GM06990 (cell line): ENCODE measurements around the gene KRT26.

Experiments used
- DNase-seq: peaks from one replicate; pipeline ENCODE4 v3.0.0-alpha.2; 2011; ENCODE audit not compliant: insufficient read length; ENCODE audit errors: extremely low read depth
- H3K27me3 ChIP-seq: replicated peaks from 2 replicates; pipeline ENCODE4 v1.6.0; 2011; ENCODE audit warnings: low read length; ENCODE audit not compliant: control insufficient read depth, insufficient read depth
- H3K36me3 ChIP-seq: 2 replicates; pipeline ENCODE4 v1.5.1; 2011; ENCODE audit warnings: low read length; ENCODE audit not compliant: control insufficient read depth, insufficient read depth
- H3K4me3 ChIP-seq: replicated peaks from 2 replicates; pipeline ENCODE4 v1.5.1; 2011; ENCODE audit warnings: low read depth, mild to moderate bottlenecking, control low read depth, low read length
- TF ChIP-seq, protein P1 (sequence below): IDR thresholded peaks from 2 replicates; pipeline ENCODE4 v1.5.1; 2011; ENCODE audit warnings: low read length, control low read depth, mild to moderate bottlenecking, inconsistent platforms; ENCODE audit not compliant: insufficient read depth, poor library complexity, severe bottlenecking

Gene KRT26

DNA sequence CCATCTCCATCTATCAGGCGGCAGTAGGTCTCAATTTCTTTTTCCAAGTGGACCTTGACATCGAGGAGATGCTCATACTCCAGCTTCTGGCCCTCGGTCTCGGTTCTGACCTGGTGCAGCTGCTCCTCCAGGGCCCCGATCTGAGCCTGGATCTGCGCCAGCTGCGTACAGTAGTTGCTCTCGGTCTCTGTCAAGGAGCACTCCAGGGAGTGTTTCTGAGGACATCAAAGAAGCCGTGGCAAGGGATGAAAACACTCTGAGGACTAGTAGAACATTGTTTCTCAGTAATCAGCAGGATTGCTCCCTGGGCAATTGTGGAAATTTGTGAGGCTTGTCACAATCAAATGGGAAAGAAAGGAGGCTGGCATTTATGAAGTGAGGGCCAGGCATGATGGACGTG, 21.8 kb upstream of the KRT26 start:
- DNase-seq: no peak
- Histone ChIP-seq H3K36me3 (no peaks in the 10 kb centered on the region), H3K4me3 (no peak overlapping the region), H3K27me3 (no peaks in the 10 kb centered on the region)
- TF ChIP-seq, protein P1, sequence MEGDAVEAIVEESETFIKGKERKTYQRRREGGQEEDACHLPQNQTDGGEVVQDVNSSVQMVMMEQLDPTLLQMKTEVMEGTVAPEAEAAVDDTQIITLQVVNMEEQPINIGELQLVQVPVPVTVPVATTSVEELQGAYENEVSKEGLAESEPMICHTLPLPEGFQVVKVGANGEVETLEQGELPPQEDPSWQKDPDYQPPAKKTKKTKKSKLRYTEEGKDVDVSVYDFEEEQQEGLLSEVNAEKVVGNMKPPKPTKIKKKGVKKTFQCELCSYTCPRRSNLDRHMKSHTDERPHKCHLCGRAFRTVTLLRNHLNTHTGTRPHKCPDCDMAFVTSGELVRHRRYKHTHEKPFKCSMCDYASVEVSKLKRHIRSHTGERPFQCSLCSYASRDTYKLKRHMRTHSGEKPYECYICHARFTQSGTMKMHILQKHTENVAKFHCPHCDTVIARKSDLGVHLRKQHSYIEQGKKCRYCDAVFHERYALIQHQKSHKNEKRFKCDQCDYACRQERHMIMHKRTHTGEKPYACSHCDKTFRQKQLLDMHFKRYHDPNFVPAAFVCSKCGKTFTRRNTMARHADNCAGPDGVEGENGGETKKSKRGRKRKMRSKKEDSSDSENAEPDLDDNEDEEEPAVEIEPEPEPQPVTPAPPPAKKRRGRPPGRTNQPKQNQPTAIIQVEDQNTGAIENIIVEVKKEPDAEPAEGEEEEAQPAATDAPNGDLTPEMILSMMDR: no peak

DNA sequence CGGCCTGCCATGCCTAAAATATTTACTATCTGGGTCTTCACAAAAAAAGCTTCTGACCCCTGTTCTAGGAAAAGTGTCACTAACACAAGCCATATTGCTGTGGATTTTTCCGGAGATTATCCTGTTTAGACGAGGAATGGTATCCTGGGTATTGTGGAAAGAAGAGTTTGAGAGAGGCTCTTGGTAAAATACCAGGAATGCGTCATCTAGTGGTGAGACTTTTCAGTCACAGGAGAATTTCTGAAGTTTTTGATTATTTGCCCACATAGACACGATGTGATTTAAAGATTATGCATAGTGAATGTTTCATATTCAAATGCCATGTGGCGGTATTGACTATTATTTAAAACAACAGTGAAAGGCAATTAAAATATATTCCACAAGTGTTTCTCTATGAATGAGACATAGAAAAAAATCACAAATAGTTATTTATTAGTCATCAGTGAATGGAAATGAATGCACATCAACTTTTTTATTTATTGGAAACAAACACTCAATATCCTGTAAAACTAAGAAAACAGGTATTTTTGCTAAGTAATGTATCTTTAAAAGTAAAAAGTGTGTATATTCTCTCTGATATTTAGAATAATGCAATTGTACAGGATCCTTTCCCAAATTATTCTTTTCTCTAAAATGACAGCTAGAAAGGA, 19.9 kb upstream of the KRT26 start:
- Histone ChIP-seq H3K27me3 (no peaks in the 10 kb centered on the region), H3K36me3 (no peaks in the 10 kb centered on the region), H3K4me3 (no peak overlapping the region)
- no peak for DNase-seq
- TF ChIP-seq, protein P1: peak; percentile 61

DNA sequence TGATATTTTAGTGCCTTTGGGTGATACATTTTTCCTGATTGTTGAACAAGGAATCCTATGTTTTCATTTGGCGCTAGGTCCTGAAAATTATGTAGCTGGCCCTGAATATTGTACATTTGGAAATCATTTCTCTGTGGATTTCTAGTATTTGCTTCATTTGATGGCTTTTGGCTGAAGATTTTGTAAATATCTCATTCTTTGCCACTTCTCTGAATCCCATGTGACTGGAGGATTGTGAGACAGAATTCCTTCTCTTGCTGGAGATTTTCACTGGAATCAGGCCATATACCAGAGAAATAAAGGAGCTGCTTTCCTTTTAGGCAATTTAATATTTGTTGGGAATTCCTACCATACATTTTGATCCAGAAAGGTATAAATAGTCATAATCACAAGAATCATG, 19.1 kb upstream of the KRT26 start:
- DNase-seq: no peak
- no peaks in the 10 kb centered on the region for H3K36me3 ChIP-seq
- TF ChIP-seq, protein P1: no peak
- H3K4me3 ChIP-seq: no peak overlapping the region
- H3K27me3 ChIP-seq: no peaks in the 10 kb centered on the region

DNA sequence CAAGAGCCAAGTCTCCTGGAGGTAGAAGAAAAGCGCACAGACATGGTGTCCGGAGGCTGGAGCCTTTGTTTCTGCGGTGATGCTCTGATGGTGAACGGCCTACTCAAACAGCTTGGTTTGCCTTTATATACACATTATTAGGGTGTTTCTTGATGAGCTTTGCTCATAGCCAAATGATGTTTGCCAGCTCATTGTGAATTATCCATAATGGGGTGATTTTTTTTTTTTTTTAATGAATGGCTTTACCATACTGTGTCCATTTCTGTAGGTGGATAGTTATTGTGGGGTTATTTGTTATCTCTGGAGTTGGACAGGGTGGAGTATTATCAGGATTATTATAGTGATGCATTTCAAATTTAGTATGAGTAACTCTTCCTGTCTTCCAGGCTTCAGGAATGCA, 10.4 kb upstream of the KRT26 start, which contains the start of gene KRT27:
KRT27 (minus strand) TSS at position 101 of the 400 bp plus-strand sequence; CDS start at position 44, 57 bp downstream.
- DNase-seq: no peak
- Histone ChIP-seq H3K27me3 (0 out of 2 replicates have a peak, but pooled peaks cover 2% of the 10 kb centered on the region), H3K36me3 (no peaks in the 10 kb centered on the region), H3K4me3 (no peak within 1 kb of the TSS)
- TF ChIP-seq, protein P1: no peak

DNA sequence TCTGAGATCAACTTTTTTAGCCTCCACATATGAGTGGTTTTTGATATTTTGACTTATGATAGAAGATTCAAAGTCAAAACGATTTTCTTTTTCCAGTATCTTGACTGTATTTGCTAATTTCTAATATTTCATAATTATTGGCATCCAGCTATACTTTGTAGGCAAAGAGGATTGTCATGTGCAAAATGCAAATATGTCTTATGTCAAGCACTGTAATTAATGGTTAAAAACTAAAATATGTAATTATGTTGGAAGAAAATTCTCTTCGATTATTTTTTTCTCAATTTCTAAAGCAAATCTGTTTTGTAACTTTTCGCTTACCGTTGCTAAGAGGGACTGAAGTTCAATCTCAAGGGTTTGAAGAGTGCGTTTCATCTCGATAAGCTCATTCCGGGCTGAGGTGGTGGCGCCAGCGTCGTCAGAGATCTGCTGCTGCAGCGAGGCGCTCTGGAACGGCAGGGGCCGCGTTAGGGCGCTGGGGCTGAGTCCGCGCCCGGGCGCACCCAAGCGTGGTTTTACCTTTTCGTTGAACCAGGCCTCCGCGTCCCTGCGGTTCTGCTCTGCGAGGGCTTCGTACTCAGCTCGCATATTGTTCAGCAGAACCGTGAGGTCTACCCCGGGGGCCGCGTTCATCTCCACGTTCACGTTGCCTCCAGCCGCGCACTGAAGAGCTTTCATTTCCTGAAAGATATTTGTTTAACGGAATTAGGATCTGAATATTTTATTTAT, 7.3 kb upstream of the KRT26 start:
- TF ChIP-seq, protein P1: no peak
- Histone ChIP-seq H3K27me3 (no peaks in the 10 kb centered on the region), H3K36me3 (no peaks in the 10 kb centered on the region), H3K4me3 (no peak overlapping the region)
- DNase-seq: no peak
